ENCODE results near the gene ANXA5. TPM values are rescaled to one million over a fixed set of nuclear protein-coding genes. Genes with fewer than 3 reads are reported as not detected.

ANXA5 gene
- total RNA-seq, 2 donors from 2014 or later: 251 to 263 TPM

DNA sequence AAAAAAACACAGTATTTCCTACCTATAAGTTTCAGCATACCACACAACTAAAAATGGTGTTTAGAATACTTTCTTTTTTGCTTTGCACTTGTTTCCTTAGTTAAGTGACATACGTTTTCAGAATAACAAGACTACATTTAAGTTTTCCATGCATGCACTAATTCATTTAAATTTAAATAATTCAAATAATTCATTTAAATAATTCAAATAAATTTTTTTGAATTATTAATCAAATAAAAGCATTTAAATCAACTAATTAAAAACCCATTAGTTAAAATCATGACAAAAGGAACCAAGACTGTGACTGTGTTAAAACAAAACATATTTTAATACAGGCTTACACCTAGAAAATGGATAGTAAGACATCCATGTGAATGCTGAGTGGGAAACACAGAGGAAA is 12.8 kb downstream of the ANXA5 start:
- Histone ChIP-seq H3K4me1 (replicated peaks) (no peaks in the 10 kb centered on the region), H3K36me3 (no peaks in the 10 kb centered on the region), H3K9me3 (no peaks in the 10 kb centered on the region), H3K27ac (no peak overlapping the region), H3K4me3 (no peak overlapping the region), H3K27me3 (replicated peaks; ENCODE audit: insufficient read depth) (no peaks in the 10 kb centered on the region)
- DNase-seq (ENCODE audit: low spot score): no peak
- WGBS: 90% methylated on average over 1 of the region's 1 CpG
- TF ChIP-seq CTCF (IDR thresholded peaks at IDR 0.05): no peak
- no peak for TF ChIP-seq POLR2AphosphoS5 (IDR thresholded peaks at IDR 0.05)
- intact Hi-C loops (cut with DNase I): no loop called here

- intact Hi-C loops (cut with DNase I): no loop called here
- Histone ChIP-seq H3K27ac (no peak overlapping the region), H3K9me3 (no peaks in the 10 kb centered on the region), H3K4me3 (no peak overlapping the region), H3K4me1 (replicated peaks) (no peaks in the 10 kb centered on the region), H3K27me3 (replicated peaks; ENCODE audit: insufficient read depth) (no peaks in the 10 kb centered on the region), H3K36me3 (peaks cover 0 to 8% of the 10 kb centered on the region in 2 donors)
- WGBS: 65% methylated on average over 3 of the region's 3 CpGs
- DNase-seq (ENCODE audit: low spot score): no peak
- TF ChIP-seq POLR2AphosphoS5 (IDR thresholded peaks at IDR 0.05) (no peak), POLR2A (IDR thresholded peaks at IDR 0.05) (no peak), CTCF (IDR thresholded peaks at IDR 0.05) (no peak)
Observed at GRCh38 chr4:121680571-121680970, 16.2 kb downstream of the ANXA5 start.

- no peaks in the 10 kb centered on the region for H3K4me1 ChIP-seq (replicated peaks)
- no peak for TF ChIP-seq CTCF (IDR thresholded peaks at IDR 0.05)
- no peak for TF ChIP-seq POLR2A (IDR thresholded peaks at IDR 0.05)
- TF ChIP-seq POLR2AphosphoS5 (IDR thresholded peaks at IDR 0.05): no peak
- DNase-seq (ENCODE audit: low spot score): no peak
- intact Hi-C loops (cut with DNase I): no loop called here
- H3K9me3 ChIP-seq: no peaks in the 10 kb centered on the region
- H3K4me3 ChIP-seq: no peak overlapping the region
- no peaks in the 10 kb centered on the region for H3K27me3 ChIP-seq (replicated peaks; ENCODE audit: insufficient read depth)
- 81% methylated on average over 4 of the region's 4 CpGs for WGBS
- H3K36me3 ChIP-seq: peaks cover 0 to 8% of the 10 kb centered on the region in 2 donors
- no peak overlapping the region for H3K27ac ChIP-seq
Observed at GRCh38 chr4:121679951-121680350, 16.8 kb downstream of the ANXA5 start.

GRCh38 chr4:121679267-121679666 is 17.5 kb downstream of the ANXA5 start:
- TF ChIP-seq POLR2AphosphoS5 (IDR thresholded peaks at IDR 0.05) (no peak), CTCF (IDR thresholded peaks at IDR 0.05) (no peak), POLR2A (IDR thresholded peaks at IDR 0.05) (no peak)
- intact Hi-C loops (cut with DNase I): no loop called here
- no peaks in the 10 kb centered on the region for H3K9me3 ChIP-seq
- WGBS: 86% methylated on average over 3 of the region's 3 CpGs
- H3K27me3 ChIP-seq (replicated peaks; ENCODE audit: insufficient read depth): no peaks in the 10 kb centered on the region
- no peak overlapping the region for H3K4me3 ChIP-seq
- H3K36me3 ChIP-seq: peaks cover 0 to 8% of the 10 kb centered on the region in 2 donors
- no peak overlapping the region for H3K27ac ChIP-seq
- no peaks in the 10 kb centered on the region for H3K4me1 ChIP-seq (replicated peaks)
- no peak for DNase-seq (ENCODE audit: low spot score)

DNA sequence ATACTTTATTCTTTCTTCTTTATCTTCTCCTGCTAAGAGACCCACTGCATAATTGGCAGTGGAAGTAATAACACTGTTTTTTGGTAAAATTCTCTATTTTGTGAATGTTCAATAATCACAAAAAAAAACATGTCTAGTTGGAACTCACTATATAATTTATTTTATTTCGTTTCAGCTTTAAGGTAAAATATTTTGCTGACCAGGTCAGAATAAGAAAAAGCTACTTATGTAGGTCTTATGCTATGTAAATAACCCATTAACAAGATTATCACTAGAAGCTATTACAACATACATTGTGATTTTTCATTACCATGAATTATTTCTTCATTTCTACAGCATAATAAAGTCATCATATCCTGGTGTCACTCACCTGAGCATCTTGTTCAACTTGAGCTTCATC is 19.3 kb downstream of the ANXA5 start:
- no peaks in the 10 kb centered on the region for H3K4me1 ChIP-seq (replicated peaks)
- WGBS: 95% methylated on average over 1 of the region's 1 CpG
- intact Hi-C loops (cut with DNase I): no loop called here
- H3K27me3 ChIP-seq (replicated peaks; ENCODE audit: insufficient read depth): no peaks in the 10 kb centered on the region
- no peak overlapping the region for H3K27ac ChIP-seq
- H3K4me3 ChIP-seq: no peak overlapping the region
- H3K36me3 ChIP-seq: peaks cover 0 to 8% of the 10 kb centered on the region in 2 donors
- no peak for TF ChIP-seq POLR2A (IDR thresholded peaks at IDR 0.05)
- TF ChIP-seq POLR2AphosphoS5 (IDR thresholded peaks at IDR 0.05): no peak
- no peak for TF ChIP-seq CTCF (IDR thresholded peaks at IDR 0.05)
- DNase-seq (ENCODE audit: low spot score): no peak
- no peaks in the 10 kb centered on the region for H3K9me3 ChIP-seq
